MM.1S (cell line): ENCODE measurements around the gene CTNNA2.

Experiments
- DNase-seq: peaks from one replicate; pipeline ENCODE4 v3.0.0-alpha.2; 2015
- H2AFZ ChIP-seq: fragments of 300-600 bp; sonication (generic); 2 replicates; pipeline ENCODE4 v1.6.0; 2016; ENCODE audit warnings: antibody characterized with exemption, low read length
- H3F3A ChIP-seq: fragments of 300-600 bp; sonication (generic); 2 replicates; pipeline ENCODE4 v1.6.1; 2016; ENCODE audit warnings: mild to moderate bottlenecking, antibody characterized with exemption, low read length, moderate library complexity, mixed read lengths; ENCODE audit not compliant: insufficient read depth
- H3K27ac ChIP-seq: fragments of 300-600 bp; sonication (generic); 2 replicates; pipeline ENCODE4 v1.5.1; 2016; ENCODE audit warnings: mild to moderate bottlenecking, low read length
- H3K27me3 ChIP-seq: fragments of 300-600 bp; sonication (generic); replicated peaks from 2 replicates; pipeline ENCODE4 v1.6.0; 2016; ENCODE audit warnings: low read length; ENCODE audit not compliant: insufficient read depth
- H3K36me3 ChIP-seq: fragments of 300-600 bp; sonication (generic); replicated peaks from 2 replicates; pipeline ENCODE4 v1.6.1; 2016; ENCODE audit warnings: mild to moderate bottlenecking, low read length, mixed read lengths; ENCODE audit not compliant: insufficient read depth
- H3K4me1 ChIP-seq: fragments of 300-600 bp; sonication (generic); 2 replicates; pipeline ENCODE4 v1.6.1; 2016; ENCODE audit warnings: low read length, mixed read lengths
- H3K4me2 ChIP-seq: fragments of 300-600 bp; sonication (generic); 2 replicates; pipeline ENCODE4 v1.6.0; 2016; ENCODE audit warnings: low read depth, low read length
- H3K4me3 ChIP-seq: fragments of 300-600 bp; sonication (generic); 2 replicates; pipeline ENCODE4 v1.5.1; 2016; ENCODE audit warnings: low read length, mixed read lengths
- H3K79me2 ChIP-seq: fragments of 300-600 bp; sonication (generic); 2 replicates; pipeline ENCODE4 v1.6.1; 2016; ENCODE audit warnings: mixed run types, low read length, mixed read lengths
- H3K9ac ChIP-seq: fragments of 300-600 bp; sonication (generic); 2 replicates; pipeline ENCODE4 v1.6.1; 2016; ENCODE audit warnings: low read length, mixed read lengths
- H3K9me2 ChIP-seq: fragments of 300-600 bp; sonication (generic); replicated peaks from 2 replicates; pipeline ENCODE4 v1.6.1; 2016; ENCODE audit warnings: mild to moderate bottlenecking, low read length, mixed read lengths; ENCODE audit not compliant: insufficient read depth
- H3K9me3 ChIP-seq: fragments of 300-600 bp; sonication (generic); replicated peaks from 2 replicates; pipeline ENCODE4 v1.6.1; 2016; ENCODE audit warnings: mild to moderate bottlenecking, low read length, mixed read lengths; ENCODE audit not compliant: insufficient read depth
- H4K20me1 ChIP-seq: fragments of 300-600 bp; sonication (generic); 2 replicates; pipeline ENCODE4 v1.6.1; 2016; ENCODE audit warnings: mild to moderate bottlenecking, low read length, moderate library complexity, mixed read lengths; ENCODE audit not compliant: insufficient read depth
- EZH2 ChIP-seq: fragments of 300-600 bp; sonication (generic); optimal IDR thresholded peaks from 2 replicates; pipeline ENCODE3; 2017; ENCODE audit warnings: low read depth, mild to moderate bottlenecking, antibody characterized with exemption, low read length, mixed read lengths
- EZH2phosphoT487 ChIP-seq: fragments of 300-600 bp; sonication (generic); IDR thresholded peaks from 2 replicates; pipeline ENCODE4 v1.6.1; 2018; ENCODE audit warnings: antibody characterized with exemption, low read length
- TF ChIP-seq, protein P1 (sequence below): fragments of 300-600 bp; sonication (generic); IDR thresholded peaks from 2 replicates; pipeline ENCODE4 v1.5.1; 2016; ENCODE audit warnings: antibody characterized with exemption, low read length, mixed read lengths

Gene CTNNA2

DNA sequence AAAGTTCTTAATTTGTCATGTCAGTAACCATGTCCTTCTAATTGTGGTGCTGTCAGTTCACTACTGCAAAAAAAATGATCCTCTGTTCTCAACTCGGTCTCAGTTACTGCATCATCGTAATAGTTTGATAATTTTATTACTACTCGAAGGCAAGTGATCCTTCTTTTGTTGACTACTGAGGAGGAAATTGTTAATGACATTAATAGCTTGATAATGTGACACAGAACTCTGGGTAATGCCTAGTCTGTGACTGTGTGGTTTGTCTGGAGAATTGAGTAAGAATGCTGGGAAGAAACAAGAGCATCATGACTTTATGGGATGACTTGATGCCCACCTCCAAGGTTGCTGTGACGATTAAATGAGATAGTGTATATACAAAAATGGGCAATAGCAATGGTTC lies 524.5 kb downstream of the CTNNA2 start:
- Histone ChIP-seq H3K79me2 (no peaks in the 10 kb centered on the region), H3K9me2 (no peaks in the 10 kb centered on the region), H3K27me3 (no peaks in the 10 kb centered on the region), H3K27ac (no peak overlapping the region), H3K9ac (no peak overlapping the region), H2AFZ (no peak overlapping the region), H4K20me1 (no peaks in the 10 kb centered on the region), H3K9me3 (no peaks in the 10 kb centered on the region), H3F3A (no peaks in the 10 kb centered on the region), H3K4me1 (no peaks in the 10 kb centered on the region), H3K36me3 (no peaks in the 10 kb centered on the region), H3K4me2 (no peak overlapping the region), H3K4me3 (no peak overlapping the region)
- TF ChIP-seq EZH2phosphoT487: no peak
- TF ChIP-seq, protein P1, sequence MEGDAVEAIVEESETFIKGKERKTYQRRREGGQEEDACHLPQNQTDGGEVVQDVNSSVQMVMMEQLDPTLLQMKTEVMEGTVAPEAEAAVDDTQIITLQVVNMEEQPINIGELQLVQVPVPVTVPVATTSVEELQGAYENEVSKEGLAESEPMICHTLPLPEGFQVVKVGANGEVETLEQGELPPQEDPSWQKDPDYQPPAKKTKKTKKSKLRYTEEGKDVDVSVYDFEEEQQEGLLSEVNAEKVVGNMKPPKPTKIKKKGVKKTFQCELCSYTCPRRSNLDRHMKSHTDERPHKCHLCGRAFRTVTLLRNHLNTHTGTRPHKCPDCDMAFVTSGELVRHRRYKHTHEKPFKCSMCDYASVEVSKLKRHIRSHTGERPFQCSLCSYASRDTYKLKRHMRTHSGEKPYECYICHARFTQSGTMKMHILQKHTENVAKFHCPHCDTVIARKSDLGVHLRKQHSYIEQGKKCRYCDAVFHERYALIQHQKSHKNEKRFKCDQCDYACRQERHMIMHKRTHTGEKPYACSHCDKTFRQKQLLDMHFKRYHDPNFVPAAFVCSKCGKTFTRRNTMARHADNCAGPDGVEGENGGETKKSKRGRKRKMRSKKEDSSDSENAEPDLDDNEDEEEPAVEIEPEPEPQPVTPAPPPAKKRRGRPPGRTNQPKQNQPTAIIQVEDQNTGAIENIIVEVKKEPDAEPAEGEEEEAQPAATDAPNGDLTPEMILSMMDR: no peak
- TF ChIP-seq EZH2: no peak
- DNase-seq: no peak

DNA sequence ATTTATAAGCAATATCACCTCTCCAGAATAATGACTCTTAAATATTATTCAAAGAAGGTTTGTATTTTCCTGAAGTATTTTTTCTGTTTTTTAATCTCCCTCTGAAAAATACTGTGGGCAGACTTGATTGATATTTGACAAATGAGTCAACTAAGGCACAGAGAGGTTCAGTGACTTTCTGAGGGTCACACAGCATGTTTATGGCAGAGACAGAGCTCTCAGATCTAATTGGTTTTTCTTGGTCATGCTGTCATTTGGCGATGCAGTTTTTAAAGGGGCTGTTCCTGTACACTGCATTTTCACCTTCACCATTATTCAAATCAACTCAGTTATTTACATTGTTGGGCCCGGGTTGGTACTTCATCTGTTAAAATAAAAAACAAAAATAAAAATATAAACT lies 527.4 kb downstream of the CTNNA2 start:
- TF ChIP-seq, protein P1: no peak
- TF ChIP-seq EZH2phosphoT487: no peak
- no peak for TF ChIP-seq EZH2
- H3K4me3 ChIP-seq: no peak overlapping the region

DNA sequence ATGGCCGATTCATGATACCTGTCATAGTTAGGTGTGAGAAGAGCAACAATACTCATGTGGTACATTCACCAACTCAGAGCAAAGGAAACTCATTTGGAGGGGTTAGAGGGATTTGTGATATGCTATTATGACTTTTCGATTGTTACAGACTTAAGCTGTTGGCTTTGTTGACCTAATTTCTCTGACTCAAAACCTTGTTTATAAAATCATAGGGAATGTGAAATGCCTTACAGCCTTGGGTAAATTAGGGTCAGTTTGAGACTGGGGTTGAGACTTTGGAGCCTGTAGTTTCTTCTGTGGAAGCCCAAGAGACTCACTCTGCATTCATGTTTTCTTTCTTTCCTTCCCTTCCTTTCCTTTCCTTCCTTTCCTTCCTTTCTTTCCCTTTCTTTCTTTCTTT lies 529.8 kb downstream of the CTNNA2 start:
- no peak for TF ChIP-seq EZH2phosphoT487
- TF ChIP-seq EZH2: no peak
- TF ChIP-seq, protein P1: no peak
- no peaks in the 10 kb centered on the region for H3K9me3 ChIP-seq
- no peak overlapping the region for H3K9ac ChIP-seq
- H4K20me1 ChIP-seq: no peaks in the 10 kb centered on the region
- no peak overlapping the region for H3K27ac ChIP-seq
- H3F3A ChIP-seq: no peaks in the 10 kb centered on the region
- no peak for DNase-seq
- no peaks in the 10 kb centered on the region for H3K27me3 ChIP-seq
- H3K4me3 ChIP-seq: no peak overlapping the region
- H3K9me2 ChIP-seq: no peaks in the 10 kb centered on the region
- H3K4me1 ChIP-seq: no peaks in the 10 kb centered on the region
- H3K36me3 ChIP-seq: no peaks in the 10 kb centered on the region
- no peak overlapping the region for H3K4me2 ChIP-seq
- no peaks in the 10 kb centered on the region for H3K79me2 ChIP-seq
- no peak overlapping the region for H2AFZ ChIP-seq

More for the DNA sequence above, 527.4 kb downstream of the CTNNA2 start:
- no peaks in the 10 kb centered on the region for H3F3A ChIP-seq
- H2AFZ ChIP-seq: no peak overlapping the region
- no peak overlapping the region for H3K27ac ChIP-seq
- no peaks in the 10 kb centered on the region for H3K79me2 ChIP-seq
- no peaks in the 10 kb centered on the region for H4K20me1 ChIP-seq
- no peak overlapping the region for H3K4me2 ChIP-seq
- H3K36me3 ChIP-seq: no peaks in the 10 kb centered on the region
- H3K9ac ChIP-seq: no peak overlapping the region
- H3K27me3 ChIP-seq: no peaks in the 10 kb centered on the region
- no peak for DNase-seq
- H3K4me1 ChIP-seq: no peaks in the 10 kb centered on the region
- H3K9me2 ChIP-seq: no peaks in the 10 kb centered on the region
- H3K9me3 ChIP-seq: no peaks in the 10 kb centered on the region
